Measurements from ENCODE around the gene C5orf63.
A peak's percentile ranks its signal among the peaks of the same experiment; 100 is the strongest.
"Not testable (repeated sequence)": the region's sequence is repeated elsewhere in the genome, so short reads cannot be mapped to it uniquely, and the experiment has no call there.

C5orf63 gene
- total RNA-seq, result 0 to 2.2 (median 0.13) reads per million in 17 experiments

DNA sequence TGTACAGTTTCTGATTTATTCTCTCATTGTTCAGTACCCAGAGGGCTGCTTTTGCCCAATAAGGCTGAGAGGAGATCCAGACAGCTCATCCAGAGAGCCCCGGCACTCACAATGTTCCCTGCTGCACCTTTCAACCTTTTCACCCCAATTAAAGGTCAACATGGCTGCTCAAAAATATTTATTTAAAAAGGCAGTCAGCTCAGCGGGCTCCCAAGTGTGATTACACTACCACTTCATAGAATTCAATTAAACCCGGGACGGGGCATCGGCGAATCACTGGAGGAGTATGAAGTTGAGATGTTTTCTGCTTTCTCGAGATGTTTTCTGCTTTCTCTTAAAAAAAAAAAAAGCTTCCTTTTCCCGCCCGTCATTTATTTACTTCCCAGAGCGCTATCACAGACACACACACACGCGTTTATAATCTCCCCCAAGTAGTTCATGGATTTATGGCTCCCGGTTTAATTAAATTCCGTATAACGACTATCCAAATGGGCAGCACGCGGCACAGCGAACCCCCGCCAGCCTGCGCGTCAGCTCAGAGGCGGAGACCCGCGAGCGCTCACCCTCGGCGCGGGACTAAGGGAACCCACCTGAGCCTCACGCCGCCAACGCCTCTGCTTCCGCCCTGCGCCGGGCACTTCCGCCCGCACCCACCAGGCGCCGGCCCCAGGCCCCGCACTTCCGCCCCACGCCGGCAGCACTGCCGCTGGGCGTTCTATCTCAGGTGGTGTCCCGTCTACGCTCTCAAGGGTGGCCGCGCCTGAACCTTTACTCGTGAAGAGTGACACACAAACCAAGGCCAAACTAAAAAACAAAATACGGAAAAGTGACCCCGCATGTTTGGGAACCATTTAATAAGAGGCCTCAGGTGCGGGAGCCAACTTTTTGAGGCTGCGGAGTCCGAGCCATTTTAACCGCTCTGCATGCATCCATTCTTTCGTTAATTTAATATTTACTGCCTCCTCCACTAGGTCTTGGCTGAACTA lies at the start of gene C5orf63:
TSS of gene C5orf63 (minus strand) at position 642 of the 986 bp plus-strand sequence. CDS start 14,507 bp downstream, outside the sequence.
- DNase-seq, result peak; percentile 32 to 66 (median 41)

DNA sequence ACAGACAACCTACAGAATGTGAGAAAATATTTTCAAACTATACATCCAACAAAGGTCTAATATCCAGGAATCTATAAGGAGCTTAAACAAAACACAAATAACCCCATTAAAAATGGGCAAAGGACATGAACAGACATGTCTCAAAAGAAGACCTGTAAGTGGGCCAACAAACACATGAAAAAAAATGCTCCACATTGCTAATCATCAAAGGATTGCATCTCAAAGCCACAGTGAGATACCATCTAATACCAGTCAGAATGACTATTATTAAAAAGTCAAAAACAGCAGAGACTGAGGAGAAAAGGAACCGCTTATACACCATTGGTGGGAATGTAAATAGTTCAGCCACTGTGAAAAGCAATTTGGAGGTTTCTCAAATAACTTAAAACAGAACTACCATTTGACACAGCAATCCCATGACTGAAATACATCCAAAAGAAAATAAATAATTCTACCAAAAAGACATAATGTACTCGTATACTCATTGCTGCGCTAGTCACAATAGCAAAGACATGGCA lies 39.1 kb upstream of the C5orf63 start:
- no peak for DNase-seq

DNA sequence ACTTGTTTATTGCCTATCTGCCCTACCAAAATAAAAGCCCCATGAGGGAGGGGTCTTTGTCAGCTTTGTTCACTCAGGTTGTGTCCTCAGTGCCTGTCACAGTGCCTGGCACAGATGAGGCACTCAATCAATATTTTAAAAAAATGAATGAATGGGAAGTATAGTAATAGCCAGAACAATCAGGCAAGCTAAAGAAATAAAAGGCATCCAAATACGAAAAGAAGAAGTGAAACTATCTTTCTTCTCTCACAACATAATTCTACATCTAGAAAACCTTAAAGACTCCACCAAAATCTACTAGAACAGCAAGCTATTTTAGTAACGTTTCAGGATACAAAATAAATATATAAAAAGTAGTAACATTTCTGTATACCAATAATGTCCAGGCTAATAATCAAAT lies 37.8 kb upstream of the C5orf63 start:
- DNase-seq, result peak in 1 of 4 experiments; percentile 10

GRCh38 chr5:127108624-127109260 lies 35.4 kb upstream of the C5orf63 start:
- DNase-seq, result not testable (repeated sequence)

- no peak for DNase-seq
These were observed 28.6 kb upstream of the C5orf63 start for GRCh38 chr5:127101935-127102334.

DNA sequence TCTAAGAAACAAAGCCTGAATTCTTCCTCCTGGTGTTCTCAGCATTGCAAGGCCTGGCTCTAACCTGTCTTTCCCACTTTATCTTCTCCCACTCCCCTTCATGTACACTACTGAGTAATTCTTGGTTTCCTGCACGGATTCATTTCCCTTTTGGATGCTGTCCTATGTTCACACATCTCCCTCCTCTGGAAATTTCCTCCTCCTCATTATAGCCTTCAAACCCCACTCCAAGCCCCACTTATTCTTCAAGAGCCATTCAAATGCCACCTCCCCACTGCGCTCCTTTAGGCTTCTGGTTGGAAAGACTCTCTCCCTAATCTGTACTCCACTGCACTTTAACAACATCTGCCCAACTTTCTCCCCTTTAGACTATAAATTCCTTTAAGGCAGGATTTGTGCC lies 28.2 kb upstream of the C5orf63 start:
- DNase-seq, result no peak

DNA sequence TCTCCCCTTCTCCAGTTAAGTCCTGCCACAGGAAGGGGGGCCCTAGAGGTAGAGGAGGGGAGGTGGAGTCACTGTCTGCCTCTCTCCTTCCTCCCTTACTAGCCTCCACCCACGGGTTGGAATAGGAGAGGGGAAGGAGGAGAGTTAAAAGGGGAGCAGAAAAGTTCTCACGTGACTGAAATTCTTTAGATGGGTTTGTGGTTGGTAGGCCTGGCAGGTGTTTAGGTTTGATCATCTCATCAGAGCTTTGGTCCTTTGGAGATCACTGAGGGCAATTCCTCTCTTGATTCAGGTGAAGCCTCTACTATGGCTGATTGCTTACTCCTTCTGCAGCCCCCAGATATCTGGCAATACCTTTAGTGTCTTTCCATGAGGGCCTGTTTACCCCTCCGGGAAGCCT lies 24.9 kb upstream of the C5orf63 start:
- no peak for DNase-seq

DNA sequence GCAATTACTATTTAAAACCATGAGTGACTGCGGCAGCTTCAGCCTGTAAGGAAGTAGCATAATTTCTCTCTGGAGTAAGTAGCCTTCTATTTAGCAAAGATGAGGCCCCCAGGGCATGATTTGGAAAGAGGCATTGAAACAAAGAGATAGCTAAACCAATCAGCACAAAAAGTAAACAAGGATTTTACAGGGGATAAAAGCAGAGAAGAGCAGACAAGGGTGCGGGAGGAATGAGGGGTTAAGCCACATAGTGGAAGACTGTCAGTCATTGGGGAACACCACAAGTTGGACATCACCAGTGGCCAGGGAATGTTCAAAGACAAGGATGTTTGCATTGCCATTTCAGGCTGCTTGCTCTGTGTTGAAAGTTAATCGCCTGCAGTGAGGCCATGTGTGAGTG lies 24.0 kb upstream of the C5orf63 start:
- DNase-seq, result no peak

GRCh38 chr5:127096328-127096993 lies 23.2 kb upstream of the C5orf63 start:
- DNase-seq, result no peak

- no peak for DNase-seq
These were observed 21.0 kb upstream of the C5orf63 start for GRCh38 chr5:127094161-127094814.

GRCh38 chr5:127092690-127093089 lies 19.4 kb upstream of the C5orf63 start:
- no peak for DNase-seq

GRCh38 chr5:127089191-127089590 lies 15.9 kb upstream of the C5orf63 start:
- peak in 3 of 4 experiments; percentile 33 to 60 (median 59) for DNase-seq

GRCh38 chr5:127088251-127088650 lies 14.9 kb upstream of the C5orf63 start:
- peak; percentile 73 to 93 (median 86) for DNase-seq

DNA sequence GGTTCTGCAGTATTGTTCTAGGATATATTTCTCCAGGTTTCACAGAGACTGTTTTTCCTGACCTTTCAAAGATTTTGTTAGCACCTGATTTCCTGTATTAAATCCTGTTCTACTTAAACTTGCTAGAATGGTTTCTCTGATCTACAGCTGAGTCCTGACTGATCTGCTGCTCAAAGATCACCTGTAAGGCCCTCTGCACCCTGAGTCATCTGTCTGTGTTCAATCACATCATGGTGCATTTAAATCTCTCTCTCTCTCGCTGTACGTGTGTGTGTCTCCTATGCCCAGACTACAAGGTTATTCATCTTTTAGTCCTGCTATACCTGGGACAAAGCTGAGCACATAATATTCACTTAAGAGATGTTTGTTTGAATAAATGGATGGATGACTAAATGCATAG lies 13.3 kb upstream of the C5orf63 start:
- DNase-seq, result no peak

GRCh38 chr5:127085796-127086195 lies 12.5 kb upstream of the C5orf63 start:
- DNase-seq, result no peak

- no peak for DNase-seq
These were observed 12.1 kb upstream of the C5orf63 start for GRCh38 chr5:127085371-127085770.

GRCh38 chr5:127084656-127085055 lies 11.4 kb upstream of the C5orf63 start:
- peak in 3 of 4 experiments; percentile 42 to 54 (median 45) for DNase-seq

DNA sequence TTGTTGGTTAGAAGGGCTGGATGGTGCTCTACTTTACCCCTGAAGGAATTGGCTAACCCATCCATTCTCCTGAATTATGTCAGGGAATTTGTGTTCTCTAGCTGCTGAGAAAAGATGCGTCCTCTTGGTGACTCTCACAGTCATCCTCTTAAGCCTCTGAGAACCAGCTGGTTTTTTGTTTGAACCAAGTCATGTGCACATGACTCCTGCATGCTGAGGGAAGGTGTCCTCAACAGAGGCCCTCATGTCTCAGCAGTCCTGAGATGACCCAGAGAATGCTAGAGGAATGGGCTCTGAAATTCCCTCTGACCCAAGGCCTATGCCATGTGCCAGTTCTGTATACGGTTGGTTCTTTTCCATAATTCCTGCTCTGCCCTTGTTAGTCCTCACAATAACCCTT lies 10.4 kb upstream of the C5orf63 start:
- peak; percentile 24 to 67 (median 57) for DNase-seq

GRCh38 chr5:127079994-127080491 lies 6.7 kb upstream of the C5orf63 start:
- DNase-seq, result peak; percentile 71 to 88 (median 86)

GRCh38 chr5:127077366-127077765 lies 4.1 kb upstream of the C5orf63 start:
- no peak for DNase-seq

GRCh38 chr5:127076315-127077129 lies 3.2 kb upstream of the C5orf63 start:
- DNase-seq, result no peak
